ENCODE data around the gene RBM12.

- no peak for TF ChIP-seq CTCF (optimal IDR thresholded peaks at IDR 0.05 in 1 of 3, IDR thresholded peaks at IDR 0.05 in 1 of 3, conservative IDR thresholded peaks at IDR 0.05 in 1 of 3; ENCODE audit: extremely low read depth in 1 of 3, insufficient read depth in 2 of 3, low read length in 3 of 3)
- TF ChIP-seq EZH2 (IDR thresholded peaks at IDR 0.05; ENCODE audit: low read length) = no peak
Measured at GRCh38 chr20:35665949-35666288, 1.2 kb upstream of the RBM12 start.

Measured in keratinocyte (primary cell).